Keratinocyte (primary cell): Measurements from ENCODE around the gene TDRD1. TPM values are rescaled to one million over a fixed set of nuclear protein-coding genes. Genes with fewer than 3 reads are reported as not detected.

Source experiments
- DNase-seq: peaks from one replicate; pipeline ENCODE4 v3.0.0-alpha.2; 2011; ENCODE audit warnings: low read depth, missing footprints, low spot score
- FAIRE-seq: peaks from 2 replicates; lab custom pipeline; 2011; peaks lifted over from hg19 to GRCh38; lab: Jason Lieb, UNC
- H2AFZ ChIP-seq: 2 replicates; pipeline ENCODE4 v1.6.0; 2012; ENCODE audit warnings: low read length, control low read depth, inconsistent platforms; ENCODE audit not compliant: control insufficient read depth
- H3K27ac ChIP-seq: 2 replicates; pipeline ENCODE4 v1.5.1; 2011; ENCODE audit warnings: low read length; ENCODE audit not compliant: control insufficient read depth, insufficient read depth
- H3K27me3 ChIP-seq: 3 replicates; pipeline ENCODE4 v1.6.0; 2011; ENCODE audit warnings: low read length; ENCODE audit not compliant: control insufficient read depth, insufficient read depth; ENCODE audit errors: extremely low read depth
- H3K36me3 ChIP-seq, 2 experiments: 2 replicates in 1 of 2; 3 replicates in 1 of 2; pipeline ENCODE4 v1.5.1; 2011; ENCODE audit warnings: low read length in 2 of 2, mild to moderate bottlenecking in 1 of 2; ENCODE audit not compliant: control insufficient read depth in 2 of 2, insufficient read depth in 2 of 2; ENCODE audit errors: extremely low read depth in 1 of 2
- H3K4me1 ChIP-seq: 3 replicates; pipeline ENCODE4 v1.5.1; 2011; ENCODE audit warnings: low read length; ENCODE audit not compliant: control insufficient read depth, insufficient read depth; ENCODE audit errors: extremely low read depth
- H3K4me2 ChIP-seq: 3 replicates; pipeline ENCODE4 v1.6.0; 2011; ENCODE audit warnings: low read depth, low read length; ENCODE audit not compliant: control insufficient read depth, insufficient read depth; ENCODE audit errors: extremely low read depth
- H3K4me3 ChIP-seq, 3 experiments: fragments of 200-600 bp in 1 of 3; sonication (generic) in 1 of 3; 2 replicates in 2 of 3; 3 replicates in 1 of 3; pipeline ENCODE4 v1.5.1; 2011 to 2016; ENCODE audit warnings: low read length in 3 of 3, mild to moderate bottlenecking in 3 of 3, control low read depth in 2 of 3, inconsistent platforms in 1 of 3, low read depth in 1 of 3, mixed read lengths in 1 of 3, mixed run types in 1 of 3, moderate library complexity in 1 of 3; ENCODE audit not compliant: control insufficient read depth in 2 of 3, insufficient read depth in 2 of 3; ENCODE audit errors: extremely low read depth in 1 of 3
- H3K79me2 ChIP-seq: 2 replicates; pipeline ENCODE4 v1.6.0; 2012; ENCODE audit warnings: low read length; ENCODE audit not compliant: control insufficient read depth, insufficient read depth
- H3K9ac ChIP-seq: 3 replicates; pipeline ENCODE4 v1.6.0; 2011; ENCODE audit warnings: low read length; ENCODE audit not compliant: control insufficient read depth, insufficient read depth; ENCODE audit errors: extremely low read depth
- H3K9me1 ChIP-seq: 3 replicates; pipeline ENCODE4 v1.6.0; 2011; ENCODE audit warnings: low read length; ENCODE audit not compliant: control insufficient read depth, insufficient read depth; ENCODE audit errors: extremely low read depth
- H3K9me3 ChIP-seq: 2 replicates; pipeline ENCODE4 v1.5.1; 2012; ENCODE audit warnings: low read depth, low read length; ENCODE audit not compliant: control insufficient read depth
- H4K20me1 ChIP-seq: 3 replicates; pipeline ENCODE4 v1.6.0; 2011; ENCODE audit warnings: low read length; ENCODE audit not compliant: control insufficient read depth, insufficient read depth; ENCODE audit errors: extremely low read depth
- CTCF ChIP-seq, 3 experiments: IDR thresholded peaks in 1 of 3; conservative IDR thresholded peaks in 1 of 3; optimal IDR thresholded peaks in 1 of 3; 2 replicates in 2 of 3; 3 replicates in 1 of 3; pipeline versions ENCODE3 to v1.5.1; 2011; ENCODE audit warnings: low read length in 3 of 3, mild to moderate bottlenecking in 3 of 3, moderate library complexity in 2 of 3, control low read depth in 1 of 3, inconsistent platforms in 1 of 3; ENCODE audit not compliant: insufficient read depth in 2 of 3; ENCODE audit errors: extremely low read depth in 1 of 3
- EZH2 ChIP-seq: IDR thresholded peaks from one replicate; pipeline ENCODE4 v1.6.1; 2012; ENCODE audit warnings: inconsistent platforms, mild to moderate bottlenecking, low read length, moderate library complexity
- dilution Hi-C: fragments of 300-500 bp; cut with MboI; formaldehyde crosslinking; loops from one replicate; pipeline ENCODE4 v1.7.0; 2020; ENCODE audit warnings: low sequenced_read_pairs; ENCODE audit not compliant: extremely low pct_ligation_motif_present
- polyA plus RNA-seq, 5 experiments: library from polyadenylated mRNA; depleted of rRNA in 3 of 5; stranded (reverse) in 3 of 5; stranded (forward) in 1 of 5; unstranded in 1 of 5; fragments of >200 nt; gene quantifications; 1 replicate in 1 of 5; 2 replicates in 3 of 5; 3 replicates in 1 of 5; pipeline versions ENCODE4 v1.2.1 to v1.2.3, GENCODE V29; 2011 to 2012; ENCODE audit warnings: missing spikeins in 2 of 5, low read depth in 1 of 5, low replicate concordance in 1 of 5

The TDRD1 gene
- polyA plus RNA-seq, 1 donor (not counting 4 experiments of a cell fraction or from before 2014, with no cell fraction given), result 0.56 TPM

GRCh38 chr10:114233482-114233881 is 54.3 kb downstream of the TDRD1 start:
- no peaks in the 10 kb centered on the region for H4K20me1 ChIP-seq
- no peak overlapping the region for H2AFZ ChIP-seq
- H3K27me3 ChIP-seq, result peaks cover 2% of the 10 kb centered on the region
- dilution Hi-C loops, result no loop called here
- H3K79me2 ChIP-seq, result no peaks in the 10 kb centered on the region
- no peak overlapping the region for H3K9ac ChIP-seq
- no peak for DNase-seq
- H3K4me3 ChIP-seq, result no peak overlapping the region
- TF ChIP-seq EZH2 (no peak), CTCF (optimal IDR thresholded peaks at IDR 0.05 in 1 of 3, IDR thresholded peaks at IDR 0.05 in 1 of 3, conservative IDR thresholded peaks at IDR 0.05 in 1 of 3; ENCODE audit: extremely low read depth in 1 of 3, insufficient read depth in 2 of 3, low read length in 3 of 3) (no peak)
- no peak overlapping the region for H3K4me2 ChIP-seq
- no peaks in the 10 kb centered on the region for H3K9me1 ChIP-seq
- FAIRE-seq, result no peak
- H3K9me3 ChIP-seq, result no peaks in the 10 kb centered on the region
- no peak overlapping the region for H3K27ac ChIP-seq
- H3K4me1 ChIP-seq, result peaks cover 6% of the 10 kb centered on the region
- no peaks in the 10 kb centered on the region for H3K36me3 ChIP-seq

DNA sequence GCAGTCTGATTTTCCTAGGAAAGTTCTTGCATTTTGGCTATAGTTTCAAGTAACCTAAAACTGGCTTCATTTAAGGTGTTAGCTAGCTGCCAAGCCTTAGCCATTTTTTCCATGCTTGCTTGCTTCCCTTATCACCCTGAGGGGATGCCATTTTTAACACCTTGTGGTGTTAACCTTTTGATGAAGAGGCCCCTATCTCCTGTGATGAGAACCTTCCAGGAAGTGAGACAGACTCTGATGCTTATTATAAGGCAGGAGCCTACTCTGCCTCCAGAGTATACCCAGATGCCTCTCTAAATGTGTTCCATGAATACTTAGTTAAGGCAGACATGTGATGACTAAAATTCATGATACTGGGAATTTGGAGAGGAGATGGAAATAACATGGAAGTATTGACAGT is 55.0 kb downstream of the TDRD1 start:
- FAIRE-seq, result no peak
- dilution Hi-C loops, result no loop called here

More for the DNA sequence above, 55.0 kb downstream of the TDRD1 start:
- H3K9ac ChIP-seq, result no peak overlapping the region
- H3K9me1 ChIP-seq, result no peaks in the 10 kb centered on the region
- H3K9me3 ChIP-seq, result no peaks in the 10 kb centered on the region
- no peak overlapping the region for H3K4me2 ChIP-seq
- no peaks in the 10 kb centered on the region for H4K20me1 ChIP-seq
- no peak overlapping the region for H2AFZ ChIP-seq
- no peak for DNase-seq
- H3K4me1 ChIP-seq, result peaks cover 6% of the 10 kb centered on the region
- peaks cover 2% of the 10 kb centered on the region for H3K27me3 ChIP-seq
- H3K36me3 ChIP-seq, result no peaks in the 10 kb centered on the region
- no peak overlapping the region for H3K27ac ChIP-seq
- H3K79me2 ChIP-seq, result no peaks in the 10 kb centered on the region
- no peak overlapping the region for H3K4me3 ChIP-seq
- no peak for TF ChIP-seq EZH2
- no peak for TF ChIP-seq CTCF (optimal IDR thresholded peaks at IDR 0.05 in 1 of 3, IDR thresholded peaks at IDR 0.05 in 1 of 3, conservative IDR thresholded peaks at IDR 0.05 in 1 of 3; ENCODE audit: extremely low read depth in 1 of 3, insufficient read depth in 2 of 3, low read length in 3 of 3)
